Neural cell (in vitro differentiated cells): Measurements from ENCODE around the gene IL4I1. TPM values are rescaled to one million over a fixed set of nuclear protein-coding genes. Genes with fewer than 3 reads are reported as not detected.

ENCODE experiments used
- H2AFZ ChIP-seq: fragments of 200-600, 300-800 bp; sonication (generic), shearing (Covaris generic); 2 replicates; pipeline ENCODE4 v1.6.0; 2014; ENCODE audit warnings: low read depth, mild to moderate bottlenecking, antibody characterized with exemption, low read length, moderate library complexity
- H3F3A ChIP-seq: fragments of 200-600 bp; shearing (Covaris generic); 2 replicates; pipeline ENCODE4 v1.6.1; 2016; ENCODE audit warnings: mild to moderate bottlenecking, moderate library complexity, mixed read lengths, antibody characterized with exemption, low read length; ENCODE audit not compliant: insufficient read depth, poor library complexity, severe bottlenecking
- H3K27ac ChIP-seq: fragments of 200-600, 300-800 bp; sonication (generic), shearing (Covaris generic); 2 replicates; pipeline ENCODE4 v1.5.1; 2014; ENCODE audit warnings: mild to moderate bottlenecking, low read length, moderate library complexity
- H3K27me3 ChIP-seq: fragments of 300-800, 200-600 bp; sonication (generic), shearing (Covaris generic); 2 replicates; pipeline ENCODE4 v1.6.0; 2014; ENCODE audit warnings: mild to moderate bottlenecking, low read depth, low read length, moderate library complexity; ENCODE audit not compliant: insufficient read depth
- H3K36me3 ChIP-seq: fragments of 300-800, 200-600 bp; sonication (generic), shearing (Covaris generic); 2 replicates; pipeline ENCODE4 v1.5.1; 2014; ENCODE audit warnings: mild to moderate bottlenecking, antibody characterized with exemption, low read length, moderate library complexity; ENCODE audit not compliant: insufficient read depth
- H3K4me2 ChIP-seq: fragments of 300-800, 200-600 bp; sonication (generic), shearing (Covaris generic); 2 replicates; pipeline ENCODE4 v1.6.0; 2014; ENCODE audit warnings: mild to moderate bottlenecking, low read length
- H3K4me3 ChIP-seq: fragments of 300-800, 200-600 bp; sonication (generic), shearing (Covaris generic); 2 replicates; pipeline ENCODE4 v1.5.1; 2014; ENCODE audit warnings: mild to moderate bottlenecking, low read length, moderate library complexity
- H3K79me2 ChIP-seq: fragments of 200-600 bp; shearing (Covaris generic); replicated peaks from 2 replicates; pipeline ENCODE4 v1.6.0; 2014; ENCODE audit warnings: mild to moderate bottlenecking, low read length, moderate library complexity; ENCODE audit not compliant: insufficient read depth
- H3K9ac ChIP-seq: fragments of 300-800, 200-600 bp; sonication (generic), shearing (Covaris generic); 2 replicates; pipeline ENCODE4 v1.6.1; 2016; ENCODE audit warnings: mild to moderate bottlenecking, low read length, mixed read lengths
- H3K9me2 ChIP-seq: fragments of 200-600 bp; shearing (Covaris generic); 2 replicates; pipeline ENCODE4 v1.6.1; 2016; ENCODE audit warnings: mild to moderate bottlenecking, low read length, mixed read lengths; ENCODE audit not compliant: insufficient read depth
- H3K9me3 ChIP-seq: fragments of 200-600, 300-800 bp; sonication (generic), shearing (Covaris generic); 2 replicates; pipeline ENCODE4 v1.6.1; 2016; ENCODE audit warnings: mild to moderate bottlenecking, mixed run types, low read length, moderate library complexity, mixed read lengths
- H4K20me1 ChIP-seq: fragments of 200-600 bp; shearing (Covaris generic); 2 replicates; pipeline ENCODE4 v1.6.1; 2016; ENCODE audit warnings: mild to moderate bottlenecking, mixed run types; ENCODE audit not compliant: insufficient read depth
- EP300 ChIP-seq: fragments of 450-650 bp; conservative IDR thresholded peaks from 2 replicates; pipeline ENCODE4 v1.6.1; 2014; ENCODE audit warnings: antibody characterized with exemption, mild to moderate bottlenecking, moderate library complexity; ENCODE audit not compliant: poor library complexity, severe bottlenecking
- EZH2 ChIP-seq: fragments of 200-600, 300-800 bp; shearing (Covaris generic), sonication (generic); IDR thresholded peaks from 2 replicates; pipeline ENCODE4 v1.6.1; 2014; ENCODE audit warnings: antibody characterized with exemption, low read length, borderline replicate concordance, mild to moderate bottlenecking; ENCODE audit not compliant: insufficient read depth, poor library complexity, severe bottlenecking
- MXI1 ChIP-seq: fragments of 450-650 bp; conservative IDR thresholded peaks from 2 replicates; pipeline ENCODE4 v1.6.1; 2014; ENCODE audit warnings: antibody characterized with exemption, mild to moderate bottlenecking; ENCODE audit not compliant: poor library complexity, severe bottlenecking
- POLR2AphosphoS5 ChIP-seq: IDR thresholded peaks from 2 replicates; pipeline ENCODE4 v1.6.1; 2012
- RAD21 ChIP-seq: fragments of 450-650 bp; conservative IDR thresholded peaks from 2 replicates; pipeline ENCODE4 v1.6.1; 2014; ENCODE audit warnings: antibody characterized with exemption, mild to moderate bottlenecking, moderate library complexity
- REST ChIP-seq: IDR thresholded peaks from 2 replicates; pipeline ENCODE4 v1.6.1; 2012; ENCODE audit warnings: borderline replicate concordance
- SMC3 ChIP-seq: fragments of 450-650 bp; conservative IDR thresholded peaks from 2 replicates; pipeline ENCODE4 v1.6.1; 2014; ENCODE audit warnings: antibody characterized with exemption, mild to moderate bottlenecking, moderate library complexity; ENCODE audit not compliant: poor library complexity
- TAF1 ChIP-seq: IDR thresholded peaks from 2 replicates; pipeline ENCODE4 v1.6.1; 2012; ENCODE audit warnings: low read depth
- polyA plus RNA-seq: library from polyadenylated mRNA; depleted of rRNA; stranded (reverse); fragments of >200 nt; gene quantifications from 2 replicates; pipeline ENCODE4 v1.2.3, GENCODE V29; 2014
- TF ChIP-seq, protein P1 (sequence below): fragments of 450-650 bp; IDR thresholded peaks from 2 replicates; pipeline ENCODE4 v1.5.1; 2014; ENCODE audit warnings: antibody characterized with exemption, mild to moderate bottlenecking, moderate library complexity; ENCODE audit not compliant: poor library complexity, severe bottlenecking

IL4I1 gene
- polyA plus RNA-seq, 1 donor from 2014 or later: not detected

GRCh38 chr19:49924004-49924880 is 27.6 kb upstream of the IL4I1 start:
- no peaks in the 10 kb centered on the region for H4K20me1 ChIP-seq
- H3K9ac ChIP-seq: no peak overlapping the region
- H3K4me2 ChIP-seq: no peak overlapping the region
- H3K9me2 ChIP-seq: no peaks in the 10 kb centered on the region
- no peak overlapping the region for H3K4me3 ChIP-seq
- H3K9me3 ChIP-seq: no peaks in the 10 kb centered on the region
- peaks cover 79% of the 10 kb centered on the region for H3K79me2 ChIP-seq
- no peak overlapping the region for H3K27ac ChIP-seq
- TF ChIP-seq SMC3 (no peak), RAD21 (no peak), POLR2AphosphoS5 (no peak), EP300 (no peak), REST (no peak), TAF1 (no peak), EZH2 (no peak)
- no peak overlapping the region for H2AFZ ChIP-seq
- H3K36me3 ChIP-seq: no peaks in the 10 kb centered on the region
- H3K27me3 ChIP-seq: no peaks in the 10 kb centered on the region
- no peaks in the 10 kb centered on the region for H3F3A ChIP-seq

GRCh38 chr19:49923055-49924003 is 26.6 kb upstream of the IL4I1 start:
- Histone ChIP-seq H3K9me3 (no peaks in the 10 kb centered on the region), H3K9ac (no peak overlapping the region), H3K27ac (no peak overlapping the region), H3K4me3 (no peak overlapping the region), H3K4me2 (no peak overlapping the region), H3K79me2 (peaks cover 74% of the 10 kb centered on the region), H2AFZ (no peak overlapping the region), H3K36me3 (no peaks in the 10 kb centered on the region), H3K9me2 (no peaks in the 10 kb centered on the region), H3F3A (no peaks in the 10 kb centered on the region), H3K27me3 (no peaks in the 10 kb centered on the region), H4K20me1 (no peaks in the 10 kb centered on the region)
- no peak for TF ChIP-seq POLR2AphosphoS5
- no peak for TF ChIP-seq MXI1
- TF ChIP-seq TAF1: no peak
- TF ChIP-seq, protein P1, sequence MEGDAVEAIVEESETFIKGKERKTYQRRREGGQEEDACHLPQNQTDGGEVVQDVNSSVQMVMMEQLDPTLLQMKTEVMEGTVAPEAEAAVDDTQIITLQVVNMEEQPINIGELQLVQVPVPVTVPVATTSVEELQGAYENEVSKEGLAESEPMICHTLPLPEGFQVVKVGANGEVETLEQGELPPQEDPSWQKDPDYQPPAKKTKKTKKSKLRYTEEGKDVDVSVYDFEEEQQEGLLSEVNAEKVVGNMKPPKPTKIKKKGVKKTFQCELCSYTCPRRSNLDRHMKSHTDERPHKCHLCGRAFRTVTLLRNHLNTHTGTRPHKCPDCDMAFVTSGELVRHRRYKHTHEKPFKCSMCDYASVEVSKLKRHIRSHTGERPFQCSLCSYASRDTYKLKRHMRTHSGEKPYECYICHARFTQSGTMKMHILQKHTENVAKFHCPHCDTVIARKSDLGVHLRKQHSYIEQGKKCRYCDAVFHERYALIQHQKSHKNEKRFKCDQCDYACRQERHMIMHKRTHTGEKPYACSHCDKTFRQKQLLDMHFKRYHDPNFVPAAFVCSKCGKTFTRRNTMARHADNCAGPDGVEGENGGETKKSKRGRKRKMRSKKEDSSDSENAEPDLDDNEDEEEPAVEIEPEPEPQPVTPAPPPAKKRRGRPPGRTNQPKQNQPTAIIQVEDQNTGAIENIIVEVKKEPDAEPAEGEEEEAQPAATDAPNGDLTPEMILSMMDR: no peak
- no peak for TF ChIP-seq EP300
- no peak for TF ChIP-seq SMC3
- no peak for TF ChIP-seq RAD21
- no peak for TF ChIP-seq EZH2
- no peak for TF ChIP-seq REST
